Body of pancreas (tissue), 4 donors: ENCODE measurements around the gene CDK5RAP2.

Source experiments
- POLR2A ChIP-seq, 3 donors: fragments of 450-650 bp; IDR thresholded peaks; one replicate each; pipeline ENCODE4 v1.6.1; 2016; ENCODE audit warnings: antibody characterized with exemption in 3 of 3, mild to moderate bottlenecking in 2 of 3
- TF ChIP-seq, protein P1 (sequence below), 7 experiments: fragments of 450-650 bp in 4 of 7; fragments of 200-600 bp in 3 of 7; sonication (generic) in 3 of 7; IDR thresholded peaks; one replicate each; pipeline ENCODE4 v1.5.1; 2016 to 2019; ENCODE audit warnings: antibody characterized with exemption in 7 of 7

DNA sequence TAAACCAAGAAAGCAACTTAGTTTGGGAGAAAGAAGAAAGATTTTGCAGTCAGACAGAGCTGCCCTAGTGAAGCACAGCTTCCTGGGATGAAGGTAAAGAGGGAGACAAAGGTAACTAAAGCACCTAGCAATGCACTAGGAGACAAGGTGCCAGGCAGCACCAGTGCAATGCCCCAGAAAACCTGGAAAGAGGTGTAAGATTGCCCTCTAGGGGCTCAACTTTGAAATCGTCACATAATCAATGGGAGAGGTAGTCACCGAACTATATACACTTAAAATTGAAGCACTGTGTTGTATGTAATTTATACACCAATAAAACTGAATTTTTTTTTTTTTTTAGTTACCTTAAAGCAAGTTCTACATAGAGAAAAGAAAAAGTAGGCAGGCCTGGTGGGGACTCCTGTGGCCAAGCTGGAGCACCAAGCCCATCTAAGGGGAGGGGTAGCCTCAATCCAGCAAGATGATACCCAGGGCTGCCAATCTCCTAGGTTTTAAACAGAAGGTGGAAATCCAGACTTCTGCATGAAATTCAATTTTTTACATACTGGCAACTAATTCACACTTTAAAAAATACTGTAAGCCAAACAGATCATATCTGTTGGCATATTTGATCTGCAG, 48.2 kb downstream of the CDK5RAP2 start:
- TF ChIP-seq, protein P1, sequence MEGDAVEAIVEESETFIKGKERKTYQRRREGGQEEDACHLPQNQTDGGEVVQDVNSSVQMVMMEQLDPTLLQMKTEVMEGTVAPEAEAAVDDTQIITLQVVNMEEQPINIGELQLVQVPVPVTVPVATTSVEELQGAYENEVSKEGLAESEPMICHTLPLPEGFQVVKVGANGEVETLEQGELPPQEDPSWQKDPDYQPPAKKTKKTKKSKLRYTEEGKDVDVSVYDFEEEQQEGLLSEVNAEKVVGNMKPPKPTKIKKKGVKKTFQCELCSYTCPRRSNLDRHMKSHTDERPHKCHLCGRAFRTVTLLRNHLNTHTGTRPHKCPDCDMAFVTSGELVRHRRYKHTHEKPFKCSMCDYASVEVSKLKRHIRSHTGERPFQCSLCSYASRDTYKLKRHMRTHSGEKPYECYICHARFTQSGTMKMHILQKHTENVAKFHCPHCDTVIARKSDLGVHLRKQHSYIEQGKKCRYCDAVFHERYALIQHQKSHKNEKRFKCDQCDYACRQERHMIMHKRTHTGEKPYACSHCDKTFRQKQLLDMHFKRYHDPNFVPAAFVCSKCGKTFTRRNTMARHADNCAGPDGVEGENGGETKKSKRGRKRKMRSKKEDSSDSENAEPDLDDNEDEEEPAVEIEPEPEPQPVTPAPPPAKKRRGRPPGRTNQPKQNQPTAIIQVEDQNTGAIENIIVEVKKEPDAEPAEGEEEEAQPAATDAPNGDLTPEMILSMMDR (IDR thresholded peaks at IDR 0.05) = peak in 4 of 7 experiments; percentile 6 to 35 (median 20)
- TF ChIP-seq POLR2A (IDR thresholded peaks at IDR 0.05) = no peak
